Measurements from ENCODE around the gene FAM185A.
"Not testable (repeated sequence)": the region's sequence is repeated elsewhere in the genome, so short reads cannot be mapped to it uniquely, and the experiment has no call there.

GRCh38 chr7:102761234-102761633 lies 12.4 kb downstream of the FAM185A start:
- TF ChIP-seq CTCF, EP300 (IDR thresholded peaks at IDR 0.05): not testable (repeated sequence)

Measured in stomach (tissue), 4 donors.